ENCODE measurements around the gene JAKMIP2.
"Not testable (repeated sequence)": the region's sequence is repeated elsewhere in the genome, so short reads cannot be mapped to it uniquely, and the experiment has no call there.

Gene JAKMIP2

GRCh38 chr5:147557876-147558745 is 224.4 kb downstream of the JAKMIP2 start:
- DNase-seq (ENCODE audit: low spot score): no peak

GRCh38 chr5:147555176-147555575 is 227.4 kb downstream of the JAKMIP2 start:
- DNase-seq (ENCODE audit: low spot score): no peak

- DNase-seq (ENCODE audit: low spot score): peak; percentile 83
These were observed 228.2 kb downstream of the JAKMIP2 start for GRCh38 chr5:147554261-147554817.

GRCh38 chr5:147553817-147554216 is 228.7 kb downstream of the JAKMIP2 start:
- not testable (repeated sequence) for DNase-seq (ENCODE audit: low spot score)

DNA sequence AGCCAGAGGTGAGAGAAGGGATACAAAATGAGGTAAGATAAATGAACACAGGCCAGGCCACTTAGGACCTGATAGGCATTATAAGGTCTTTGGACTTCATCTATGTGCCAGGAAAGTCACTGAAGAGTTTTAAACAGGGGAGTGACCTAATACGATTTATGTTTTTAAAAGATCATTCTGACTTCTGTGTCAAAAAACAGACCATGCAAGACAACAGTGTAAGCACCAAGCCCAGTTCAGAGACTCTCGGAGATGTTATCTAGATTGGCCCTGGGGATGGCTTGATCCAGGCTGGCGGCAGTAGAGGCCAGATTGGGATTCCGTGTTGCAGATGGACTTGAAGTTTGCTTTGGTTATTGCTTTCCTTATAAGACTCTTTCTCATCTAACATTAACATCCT is 229.6 kb downstream of the JAKMIP2 start:
- DNase-seq (ENCODE audit: low spot score): no peak

DNA sequence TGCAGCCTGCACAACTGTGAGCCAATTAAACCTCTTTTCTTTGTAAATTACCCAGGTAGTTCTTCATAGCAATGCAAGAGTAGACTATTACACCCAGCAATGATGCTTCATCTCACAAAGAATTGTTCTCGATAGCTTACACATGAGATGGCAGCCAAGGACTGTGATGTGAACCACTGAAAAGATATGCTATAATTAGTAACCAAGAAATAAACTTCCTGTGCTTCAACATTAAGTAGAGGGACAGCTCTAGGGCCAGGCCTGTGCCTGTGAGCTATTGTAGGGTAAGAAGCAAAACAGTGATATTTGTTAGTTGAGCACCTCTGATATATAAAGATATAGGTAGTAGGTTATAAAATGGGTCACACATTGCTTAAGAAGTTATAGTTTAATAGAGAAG is 230.9 kb downstream of the JAKMIP2 start:
- no peak for DNase-seq (ENCODE audit: low spot score)

- no peak for DNase-seq (ENCODE audit: low spot score)
These were observed 234.8 kb downstream of the JAKMIP2 start for GRCh38 chr5:147547730-147548129.

GRCh38 chr5:147544556-147544955 is 238.0 kb downstream of the JAKMIP2 start:
- DNase-seq (ENCODE audit: low spot score): no peak

GRCh38 chr5:147539053-147539452 is 243.5 kb downstream of the JAKMIP2 start:
- DNase-seq (ENCODE audit: low spot score): no peak

DNA sequence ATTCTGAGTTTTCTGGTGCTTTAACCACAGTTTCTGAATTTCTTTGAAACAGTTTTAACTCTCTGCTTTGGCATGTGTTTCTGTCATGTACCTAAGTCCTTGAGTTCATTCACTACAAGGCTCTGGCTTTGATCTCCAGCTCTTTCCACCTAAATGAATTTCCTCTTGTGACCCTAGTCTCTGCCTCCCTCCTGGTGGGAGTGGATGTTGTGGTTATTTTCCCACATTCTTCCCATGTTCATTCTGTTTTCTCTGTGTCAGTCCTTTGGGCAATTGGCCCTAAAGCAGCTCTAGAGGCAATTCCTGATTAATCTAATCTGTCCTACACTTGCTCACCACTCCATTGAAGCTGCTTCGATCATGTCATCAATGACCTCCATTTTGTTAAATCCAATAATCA is 244.3 kb downstream of the JAKMIP2 start:
- no peak for DNase-seq (ENCODE audit: low spot score)

Measured in left forelimb (tissue), 1 donor.